Kidney (tissue), 14 donors: ENCODE results near the gene DDAH1. TPM values are rescaled to one million over a fixed set of nuclear protein-coding genes. Genes with fewer than 3 reads are reported as not detected.
A peak's percentile ranks its signal among the peaks of the same experiment; 100 is the strongest.

Experiments
- DNase-seq, 5 donors: peaks; one replicate each; pipeline ENCODE4 v3.0.0-alpha.2; 2013 to 2020
- FAIRE-seq: peaks from 2 replicates; lab custom pipeline; 2012; peaks lifted over from hg19 to GRCh38; lab: Jason Lieb, UNC
- H3K27ac ChIP-seq, 2 donors: one replicate each; pipeline ENCODE4 v1.7.0; 2013; ENCODE audit warnings: low read depth in 2 of 2, low read length in 2 of 2, inconsistent platforms in 1 of 2
- H3K27me3 ChIP-seq: one replicate; pipeline ENCODE4 v1.7.1; 2013; ENCODE audit warnings: low read length, inconsistent platforms; ENCODE audit not compliant: control insufficient read depth, insufficient read depth
- H3K36me3 ChIP-seq, 3 donors: one replicate each; pipeline versions ENCODE4 v1.7.0 to v1.7.1; 2013; ENCODE audit warnings: low read length in 3 of 3, control low read depth in 1 of 3, inconsistent platforms in 1 of 3; ENCODE audit not compliant: insufficient read depth in 3 of 3, control insufficient read depth in 2 of 3
- H3K4me1 ChIP-seq, 3 donors: one replicate each; pipeline versions ENCODE4 v1.7.0 to v1.7.1; 2013; ENCODE audit warnings: low read length in 3 of 3, inconsistent platforms in 1 of 3, low read depth in 1 of 3; ENCODE audit not compliant: control insufficient read depth in 2 of 3, insufficient read depth in 2 of 3
- H3K4me3 ChIP-seq, 3 donors: one replicate each; pipeline versions ENCODE4 v1.7.0 to v1.8.1; 2013; ENCODE audit warnings: low read length in 3 of 3, control low read depth in 1 of 3, inconsistent platforms in 1 of 3
- H3K9ac ChIP-seq, 3 donors: one replicate each; pipeline versions ENCODE4 v1.7.0 to v1.7.1; 2013; ENCODE audit warnings: low read length in 3 of 3, control low read depth in 1 of 3, inconsistent platforms in 1 of 3
- H3K9me3 ChIP-seq, 3 donors: one replicate each; pipeline versions ENCODE4 v1.7.0 to v1.7.1; 2013; ENCODE audit warnings: low read length in 3 of 3, control low read depth in 1 of 3, inconsistent platforms in 1 of 3; ENCODE audit not compliant: control insufficient read depth in 2 of 3, insufficient read depth in 1 of 3
- CTCF ChIP-seq: IDR thresholded peaks from 3 replicates; pipeline ENCODE4 v1.5.1; 2012; ENCODE audit warnings: mild to moderate bottlenecking, moderate library complexity, borderline replicate concordance; ENCODE audit not compliant: insufficient read depth; ENCODE audit errors: extremely low read depth
- intact Hi-C: fragments of 100-400 bp; cut with DNase I; formaldehyde crosslinking; loops from one replicate; pipeline ENCODE4 v1.11.1; 2022
- polyA plus RNA-seq: library from polyadenylated mRNA; stranded (reverse); fragments of 350-450 nt; fragmentation: Illumina TruSeq; extraction: RNeasy Lipid Tissue Mini Kit (QIAGEN cat#74804); gene quantifications from one replicate; pipeline ENCODE4 v1.2.3, GENCODE V29; 2014; ENCODE audit warnings: low read depth, low replicate concordance; ENCODE audit not compliant: insufficient read depth
- total RNA-seq: library from RNA; stranded (reverse); fragmentation: NEBNext Ultra II Directional; extraction: Animal tissue kit (Norgen Biotek cat#: 25700); gene quantifications from one replicate; pipeline ENCODE4 v1.2.1, GENCODE V29; 2021
- donor health status: control.
- donor health status: control.
- donor health status: control.
- donor health status: control.
- donor health status: control.
- donor health status: DM: yes; HTN: yes; CAD: no.
- donor health status: Normal renal cell carcinoma (clear cell type).

The DDAH1 gene
- total and polyA plus RNA-seq, 2 donors from 2014 or later, result 73.1 to 98.9 TPM

GRCh38 chr1:85296980-85297379, 168.0 kb downstream of the DDAH1 start:
- Histone ChIP-seq H3K4me1 (peaks cover 0 to 7% (median 2%) of the 10 kb centered on the region in 3 donors), H3K27ac (peak overlapping the region; percentile 64 to 82), H3K36me3 (no peaks in the 10 kb centered on the region), H3K9ac (no peak overlapping the region), H3K27me3 (no peaks in the 10 kb centered on the region), H3K9me3 (no peaks in the 10 kb centered on the region), H3K4me3 (no peak overlapping the region)
- no peak for TF ChIP-seq CTCF
- intact Hi-C loops, result no loop called here
- no peak for DNase-seq
- no peak for FAIRE-seq

GRCh38 chr1:85295654-85296053, 169.3 kb downstream of the DDAH1 start:
- TF ChIP-seq CTCF, result no peak
- Histone ChIP-seq H3K27ac (no peak overlapping the region), H3K27me3 (no peaks in the 10 kb centered on the region), H3K9me3 (no peaks in the 10 kb centered on the region), H3K36me3 (no peaks in the 10 kb centered on the region), H3K4me1 (peaks cover 0 to 7% (median 2%) of the 10 kb centered on the region in 3 donors), H3K4me3 (no peak overlapping the region), H3K9ac (no peak overlapping the region)
- intact Hi-C loops, result no loop called here
- FAIRE-seq (no peak), DNase-seq (no peak)

- no peak overlapping the region for H3K27ac ChIP-seq
- no peaks in the 10 kb centered on the region for H3K9me3 ChIP-seq
- intact Hi-C loops, result no loop called here
- peaks cover 0 to 7% (median 2%) of the 10 kb centered on the region in 3 donors for H3K4me1 ChIP-seq
- no peak for FAIRE-seq
- H3K4me3 ChIP-seq, result no peak overlapping the region
- no peak overlapping the region for H3K9ac ChIP-seq
- TF ChIP-seq CTCF, result no peak
- DNase-seq, result peak in 1 of 5 donors; percentile 24
- no peaks in the 10 kb centered on the region for H3K36me3 ChIP-seq
- H3K27me3 ChIP-seq, result no peaks in the 10 kb centered on the region
Observed at GRCh38 chr1:85295006-85295431, 169.9 kb downstream of the DDAH1 start.

- DNase-seq (no peak), FAIRE-seq (no peak)
- Histone ChIP-seq H3K27me3 (no peaks in the 10 kb centered on the region), H3K9ac (no peak overlapping the region), H3K4me3 (no peak overlapping the region), H3K27ac (no peak overlapping the region), H3K36me3 (no peaks in the 10 kb centered on the region), H3K9me3 (no peaks in the 10 kb centered on the region), H3K4me1 (no peaks in the 10 kb centered on the region)
- TF ChIP-seq CTCF, result no peak
- intact Hi-C loops, result no loop called here
Observed at GRCh38 chr1:85290826-85291225, 174.1 kb downstream of the DDAH1 start.
